GM03348 (cell line): ENCODE results near the gene TSPAN31.
A peak's percentile ranks its signal among the peaks of the same experiment; 100 is the strongest.
"Not testable (repeated sequence)": the region's sequence is repeated elsewhere in the genome, so short reads cannot be mapped to it uniquely, and the experiment has no call there.

ENCODE experiments used
- DNase-seq: peaks from one replicate; pipeline ENCODE4 v3.0.0; 2012; ENCODE audit warnings: low spot score

TSPAN31 gene

GRCh38 chr12:57767305-57767698 lies 22.5 kb downstream of the TSPAN31 start:
- no peak for DNase-seq

GRCh38 chr12:57767876-57768275 lies 23.0 kb downstream of the TSPAN31 start:
- DNase-seq: no peak

GRCh38 chr12:57769594-57769993 lies 24.8 kb downstream of the TSPAN31 start:
- DNase-seq: no peak

- DNase-seq: no peak
These were observed 25.9 kb downstream of the TSPAN31 start for GRCh38 chr12:57770734-57771133.

- DNase-seq: peak; percentile 94
These were observed 26.5 kb downstream of the TSPAN31 start for GRCh38 chr12:57771236-57771872.

GRCh38 chr12:57771873-57772428 lies 27.1 kb downstream of the TSPAN31 start, which contains the start of gene METTL1:
TSS of gene METTL1 (minus strand) at chr12:57772105. CDS start at chr12:57772083, 22 bp downstream.
- peak; percentile 95 for DNase-seq

GRCh38 chr12:57772429-57773322 lies 27.8 kb downstream of the TSPAN31 start, which contains the start of gene EEF1AKMT3:
TSS of gene EEF1AKMT3 (plus strand) at chr12:57772614. CDS start at chr12:57772725, 111 bp downstream.
- DNase-seq: peak; percentile 81

GRCh38 chr12:57774634-57775033 lies 29.8 kb downstream of the TSPAN31 start:
- DNase-seq: not testable (repeated sequence)

- DNase-seq: no peak
These were observed 30.2 kb downstream of the TSPAN31 start for GRCh38 chr12:57775044-57775443.

- DNase-seq: no peak
These were observed 30.9 kb downstream of the TSPAN31 start for GRCh38 chr12:57775563-57776246.

- DNase-seq: no peak
These were observed 31.4 kb downstream of the TSPAN31 start for GRCh38 chr12:57776247-57776587.

GRCh38 chr12:57777367-57777766 lies 32.5 kb downstream of the TSPAN31 start:
- DNase-seq: no peak

- DNase-seq: no peak
These were observed 33.1 kb downstream of the TSPAN31 start for GRCh38 chr12:57777911-57778310.

GRCh38 chr12:57779736-57780135 lies 34.9 kb downstream of the TSPAN31 start:
- DNase-seq: no peak

- no peak for DNase-seq
These were observed 35.6 kb downstream of the TSPAN31 start for GRCh38 chr12:57780284-57780897.

- no peak for DNase-seq
These were observed 36.4 kb downstream of the TSPAN31 start for GRCh38 chr12:57781244-57781643.

- no peak for DNase-seq
These were observed 37.0 kb downstream of the TSPAN31 start for GRCh38 chr12:57781801-57782200.

GRCh38 chr12:57782243-57782607 lies 37.4 kb downstream of the TSPAN31 start:
- no peak for DNase-seq

GRCh38 chr12:57782608-57783465 lies 38.0 kb downstream of the TSPAN31 start, which contains the start of gene TSFM:
TSS of gene TSFM (plus strand) at chr12:57782787. CDS start at chr12:57782802, 15 bp downstream.
- DNase-seq: peak; percentile 90

- DNase-seq: no peak
These were observed 38.6 kb downstream of the TSPAN31 start for GRCh38 chr12:57783466-57783801.

GRCh38 chr12:57783861-57784260 lies 39.0 kb downstream of the TSPAN31 start:
- no peak for DNase-seq
